NK-92 (cell line): ENCODE data around the gene SPATS2.

Experiments
- DNase-seq: peaks from one replicate; lab custom pipeline; 2025; ENCODE audit not compliant: unreplicated experiment; lab: John Stamatoyannopoulos, UW

The SPATS2 gene

GRCh38 chr12:49539406-49540228 lies 172.4 kb downstream of the SPATS2 start:
- no peak for DNase-seq

GRCh38 chr12:49540229-49541139 lies 173.2 kb downstream of the SPATS2 start:
- no peak for DNase-seq

- DNase-seq, result no peak
These were observed 174.0 kb downstream of the SPATS2 start for GRCh38 chr12:49541140-49541861.

GRCh38 chr12:49541911-49542505 lies 174.7 kb downstream of the SPATS2 start:
- DNase-seq, result no peak

- DNase-seq, result no peak
These were observed 175.4 kb downstream of the SPATS2 start for GRCh38 chr12:49542592-49543160.

GRCh38 chr12:49543221-49543913 lies 176.1 kb downstream of the SPATS2 start:
- no peak for DNase-seq

GRCh38 chr12:49543914-49544815 lies 176.9 kb downstream of the SPATS2 start:
- DNase-seq, result no peak

- DNase-seq, result no peak
These were observed 178.6 kb downstream of the SPATS2 start for GRCh38 chr12:49545815-49546214.

- DNase-seq, result no peak
These were observed 179.2 kb downstream of the SPATS2 start for GRCh38 chr12:49546481-49546880.

GRCh38 chr12:49547090-49547690 lies 179.9 kb downstream of the SPATS2 start:
- no peak for DNase-seq

- DNase-seq, result no peak
These were observed 181.2 kb downstream of the SPATS2 start for GRCh38 chr12:49548481-49548821.

- no peak for DNase-seq
These were observed 181.8 kb downstream of the SPATS2 start for GRCh38 chr12:49548822-49549648.

- no peak for DNase-seq
These were observed 182.8 kb downstream of the SPATS2 start for GRCh38 chr12:49549735-49550692.

GRCh38 chr12:49550693-49551252 lies 183.5 kb downstream of the SPATS2 start:
- DNase-seq, result no peak

GRCh38 chr12:49552014-49552413 lies 184.8 kb downstream of the SPATS2 start:
- DNase-seq, result no peak

GRCh38 chr12:49552425-49552824 lies 185.2 kb downstream of the SPATS2 start:
- no peak for DNase-seq
